ENCODE data around the gene RECQL5. TPM values are rescaled to one million over a fixed set of nuclear protein-coding genes. Genes with fewer than 3 reads are reported as not detected.

Gene RECQL5
- total RNA-seq, 4 donors from 2014 or later, result 50.8 to 76.3 (median 60.5) TPM

DNA sequence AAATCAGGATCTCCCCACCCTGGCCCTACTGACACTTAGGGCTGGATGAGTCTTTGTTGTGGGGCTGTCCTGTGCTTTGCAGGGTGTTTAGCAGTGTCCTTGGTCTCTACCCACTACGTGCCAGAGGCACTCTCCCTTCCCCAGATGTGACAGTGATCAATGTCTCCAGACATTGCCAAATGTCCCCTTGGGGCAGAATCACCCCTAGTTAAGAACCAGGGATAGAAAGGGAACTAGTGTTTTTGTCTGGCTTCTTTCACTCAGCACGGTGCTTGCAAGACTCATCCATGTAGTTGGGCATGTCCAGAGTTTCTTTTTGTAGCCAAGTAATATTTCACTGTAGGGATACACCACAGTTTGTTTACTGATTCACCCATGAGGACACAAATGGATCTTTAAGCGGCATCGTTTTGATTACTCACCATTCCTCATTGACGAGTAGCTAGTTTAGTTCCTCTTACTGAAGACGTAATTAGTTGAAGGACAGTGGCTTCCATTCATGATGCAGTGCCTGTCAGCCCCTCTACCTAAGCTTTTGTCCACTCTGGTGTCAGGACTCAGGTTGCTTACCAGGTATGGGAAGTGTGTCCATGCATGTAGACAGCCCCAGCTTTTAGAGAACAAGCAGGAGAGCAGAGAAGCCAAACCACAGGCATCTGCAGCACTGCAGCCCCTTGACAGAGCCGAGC, 28.3 kb upstream of the RECQL5 start:
- TF ChIP-seq, protein P1, sequence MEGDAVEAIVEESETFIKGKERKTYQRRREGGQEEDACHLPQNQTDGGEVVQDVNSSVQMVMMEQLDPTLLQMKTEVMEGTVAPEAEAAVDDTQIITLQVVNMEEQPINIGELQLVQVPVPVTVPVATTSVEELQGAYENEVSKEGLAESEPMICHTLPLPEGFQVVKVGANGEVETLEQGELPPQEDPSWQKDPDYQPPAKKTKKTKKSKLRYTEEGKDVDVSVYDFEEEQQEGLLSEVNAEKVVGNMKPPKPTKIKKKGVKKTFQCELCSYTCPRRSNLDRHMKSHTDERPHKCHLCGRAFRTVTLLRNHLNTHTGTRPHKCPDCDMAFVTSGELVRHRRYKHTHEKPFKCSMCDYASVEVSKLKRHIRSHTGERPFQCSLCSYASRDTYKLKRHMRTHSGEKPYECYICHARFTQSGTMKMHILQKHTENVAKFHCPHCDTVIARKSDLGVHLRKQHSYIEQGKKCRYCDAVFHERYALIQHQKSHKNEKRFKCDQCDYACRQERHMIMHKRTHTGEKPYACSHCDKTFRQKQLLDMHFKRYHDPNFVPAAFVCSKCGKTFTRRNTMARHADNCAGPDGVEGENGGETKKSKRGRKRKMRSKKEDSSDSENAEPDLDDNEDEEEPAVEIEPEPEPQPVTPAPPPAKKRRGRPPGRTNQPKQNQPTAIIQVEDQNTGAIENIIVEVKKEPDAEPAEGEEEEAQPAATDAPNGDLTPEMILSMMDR (IDR thresholded peaks at IDR 0.05), result no peak
- no peak for TF ChIP-seq POLR2A (IDR thresholded peaks at IDR 0.05)
- no peak overlapping the region for H3K4me3 ChIP-seq (ENCODE audit: low read depth, poor library complexity, severe bottlenecking)
- 43 to 57% methylated on average over 7 of the region's 7 CpGs for WGBS, 2 donors
- DNase-seq (ENCODE audit: low spot score in 2 of 2), result no peak
- intact Hi-C loops (cut with DNase I; ENCODE audit: low total_unique reads), result no loop called here

DNA sequence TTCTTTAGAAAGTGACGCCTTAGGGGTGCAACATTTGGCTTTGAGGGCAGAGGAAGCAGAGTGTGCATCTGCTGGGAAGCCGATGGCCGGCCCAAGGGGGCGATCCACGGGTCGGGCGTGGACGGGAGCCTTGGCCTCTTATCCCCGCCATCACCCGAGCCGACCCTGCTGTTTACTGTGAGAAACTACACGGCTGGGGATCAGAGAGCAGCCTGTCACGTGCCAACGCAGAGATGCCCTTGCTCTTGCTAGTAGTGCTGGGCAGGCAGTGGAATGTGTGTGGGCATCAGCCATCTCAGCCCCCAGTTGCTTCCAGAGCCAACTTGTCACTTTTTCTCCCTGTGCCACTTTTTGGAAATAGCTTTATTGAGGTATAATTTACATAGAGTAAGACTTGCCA, 27.6 kb upstream of the RECQL5 start:
- H3K4me3 ChIP-seq (ENCODE audit: low read depth, poor library complexity, severe bottlenecking), result no peak overlapping the region
- intact Hi-C loops (cut with DNase I; ENCODE audit: low total_unique reads), result no loop called here
- DNase-seq (ENCODE audit: low spot score in 2 of 2), result no peak
- 39 to 44% methylated on average over 14 of the region's 14 CpGs for WGBS, 2 donors
- TF ChIP-seq, protein P1 (IDR thresholded peaks at IDR 0.05), result no peak

DNA sequence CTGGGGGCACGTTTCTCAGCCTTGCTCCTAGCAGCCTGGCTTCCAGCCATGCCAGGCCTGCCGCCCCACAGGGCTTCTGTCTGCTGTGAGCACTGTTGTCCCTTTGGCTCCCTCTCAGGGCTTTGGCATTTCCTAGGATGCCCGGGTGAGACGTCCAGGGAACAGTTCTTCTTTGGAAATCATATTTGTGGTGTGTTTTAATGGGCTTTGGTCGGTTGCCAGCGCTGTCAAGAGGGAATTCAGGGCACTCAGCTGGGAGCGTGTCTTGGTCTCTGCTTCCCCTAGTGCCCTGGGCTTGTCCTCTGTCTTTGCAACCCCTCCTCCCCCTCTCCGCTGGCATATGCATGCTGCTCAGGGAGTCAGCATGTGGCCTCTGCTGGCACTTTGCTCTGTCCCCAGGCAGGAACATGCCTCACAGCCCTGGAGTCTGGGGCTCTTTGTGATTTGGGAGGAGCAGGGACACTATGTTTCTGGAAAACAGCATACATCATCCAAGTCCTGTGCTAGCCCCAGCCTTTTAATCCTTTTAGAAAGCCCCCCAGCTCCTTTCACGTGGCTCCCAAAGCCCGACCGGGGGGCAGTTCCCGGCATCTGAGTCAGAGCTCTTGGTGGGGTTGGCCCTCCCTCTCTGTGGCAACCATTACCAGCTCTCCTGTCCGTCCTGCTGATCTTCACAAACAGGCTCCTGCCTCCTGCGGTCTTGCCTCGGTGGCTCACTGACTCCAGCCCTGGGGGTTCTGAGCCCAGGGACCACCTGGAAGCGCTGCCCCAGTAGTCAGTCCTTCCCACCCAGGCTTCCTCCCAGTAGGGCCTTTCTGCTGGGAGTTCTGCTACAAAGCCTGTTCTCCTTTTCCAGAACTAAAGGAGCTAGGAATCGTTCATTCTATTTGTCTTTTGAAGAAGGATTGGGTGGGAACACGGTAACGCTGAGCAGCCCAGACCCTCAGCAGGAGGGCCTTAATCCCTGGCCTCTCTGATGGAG, 26.8 kb upstream of the RECQL5 start:
- no peak for TF ChIP-seq POLR2A (IDR thresholded peaks at IDR 0.05)
- TF ChIP-seq, protein P1 (IDR thresholded peaks at IDR 0.05), result no peak
- H3K4me3 ChIP-seq (ENCODE audit: low read depth, poor library complexity, severe bottlenecking), result no peak overlapping the region
- peak; percentile 93 to 96 for DNase-seq (ENCODE audit: low spot score in 2 of 2)
- WGBS, 2 donors, result 33 to 38% methylated on average over 19 of the region's 19 CpGs
- intact Hi-C loops (cut with DNase I; ENCODE audit: low total_unique reads), result no loop called here

DNA sequence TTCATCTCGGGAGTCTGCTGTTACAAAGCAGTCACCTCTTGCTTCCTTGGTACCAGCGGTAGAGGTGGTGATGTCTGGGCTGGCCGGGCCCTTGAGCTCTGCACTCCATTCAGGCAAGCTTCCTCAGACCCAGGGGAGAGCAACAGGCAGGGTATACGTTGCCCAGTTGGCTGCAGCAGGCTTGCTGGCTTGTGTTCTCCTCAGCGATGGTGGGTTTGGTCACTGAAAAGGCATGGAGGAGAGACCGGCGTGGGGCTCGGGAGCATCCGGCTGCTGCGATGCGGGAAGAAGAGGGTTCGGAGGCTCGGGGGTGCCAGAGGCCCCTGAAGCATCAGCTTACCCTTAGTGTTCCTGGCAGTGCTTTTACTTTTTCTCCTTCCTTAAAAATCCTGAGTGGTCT, 26.0 kb upstream of the RECQL5 start:
- WGBS, 2 donors, result 60 to 81% methylated on average over 13 of the region's 13 CpGs
- intact Hi-C loops (cut with DNase I; ENCODE audit: low total_unique reads), result no loop called here

DNA sequence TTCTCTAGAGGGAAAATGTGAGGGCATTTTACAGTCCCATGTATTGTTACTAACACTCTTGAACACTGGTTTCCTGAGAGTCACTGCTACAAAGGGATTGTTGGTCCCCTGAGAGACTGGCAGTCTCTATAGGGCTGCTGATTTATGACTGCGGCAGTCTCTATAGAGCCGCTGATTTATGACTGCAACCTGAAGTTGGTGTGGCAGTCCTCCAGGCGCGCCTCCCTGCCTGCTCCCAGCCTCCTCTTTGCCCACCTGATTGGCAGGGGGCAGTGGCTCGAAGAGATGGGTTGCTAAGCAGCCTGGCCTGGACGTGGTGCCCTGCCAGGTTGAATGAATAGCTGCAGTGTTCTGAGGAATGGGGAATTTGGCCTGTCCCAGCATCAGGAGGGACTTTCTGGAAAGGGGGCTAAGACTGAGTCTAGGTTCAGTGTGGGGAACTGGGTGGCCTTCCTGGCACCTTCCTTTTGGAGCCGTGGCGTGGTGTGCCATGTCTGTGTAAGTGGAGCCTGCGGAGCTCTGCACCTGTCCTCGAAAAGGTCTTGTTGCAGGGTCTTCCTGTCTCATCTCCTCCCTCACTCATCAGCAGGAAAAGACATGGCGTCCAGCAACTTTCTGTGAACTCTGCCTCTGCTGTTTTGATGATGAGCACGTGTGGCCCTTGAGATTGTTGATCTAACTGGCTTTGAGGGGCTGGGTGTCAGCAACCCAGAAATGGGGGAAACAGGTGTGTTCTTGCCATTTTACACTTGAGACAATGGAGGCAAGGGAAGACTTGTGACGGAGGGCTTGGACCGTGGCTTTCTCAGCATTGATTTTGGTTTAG, 25.1 kb upstream of the RECQL5 start:
- no peak overlapping the region for H3K4me3 ChIP-seq (ENCODE audit: low read depth, poor library complexity, severe bottlenecking)
- intact Hi-C loops (cut with DNase I; ENCODE audit: low total_unique reads), result no loop called here
- 68 to 79% methylated on average over 12 to 14 of the region's 14 CpGs for WGBS, 2 donors
- DNase-seq (ENCODE audit: low spot score in 2 of 2), result no peak
- TF ChIP-seq, protein P1 (IDR thresholded peaks at IDR 0.05), result no peak
- no peak for TF ChIP-seq POLR2A (IDR thresholded peaks at IDR 0.05)

More for the DNA sequence above, 26.0 kb upstream of the RECQL5 start:
- TF ChIP-seq, protein P1 (IDR thresholded peaks at IDR 0.05), result no peak
- no peak for TF ChIP-seq POLR2A (IDR thresholded peaks at IDR 0.05)
- H3K4me3 ChIP-seq (ENCODE audit: low read depth, poor library complexity, severe bottlenecking), result no peak overlapping the region
- no peak for DNase-seq (ENCODE audit: low spot score in 2 of 2)
